GM18517 (cell line): ENCODE data around the gene LRRK1.

Experiments
- ATAC-seq: cut with Tn5 transposase; IDR thresholded peaks from one replicate; pipeline ENCODE4 v1.9.1; 2021; ENCODE audit warnings: mild to moderate bottlenecking, moderate library complexity; ENCODE audit not compliant: unreplicated experiment

Gene LRRK1

GRCh38 chr15:101036189-101036588, 117.0 kb downstream of the LRRK1 start:
- ATAC-seq = no peak

GRCh38 chr15:101037090-101037830, 118.1 kb downstream of the LRRK1 start:
- ATAC-seq = no peak

GRCh38 chr15:101038327-101039003, 119.3 kb downstream of the LRRK1 start:
- no peak for ATAC-seq

GRCh38 chr15:101039461-101039860, 120.3 kb downstream of the LRRK1 start:
- no peak for ATAC-seq

GRCh38 chr15:101042320-101042719, 123.2 kb downstream of the LRRK1 start:
- ATAC-seq = no peak

- ATAC-seq = no peak
These were observed 123.9 kb downstream of the LRRK1 start for GRCh38 chr15:101043011-101043410.

GRCh38 chr15:101043911-101044624, 124.9 kb downstream of the LRRK1 start:
- ATAC-seq = no peak

GRCh38 chr15:101044625-101045235, 125.6 kb downstream of the LRRK1 start:
- no peak for ATAC-seq

GRCh38 chr15:101045236-101045646, 126.1 kb downstream of the LRRK1 start:
- ATAC-seq = no peak

GRCh38 chr15:101045835-101046691, 126.9 kb downstream of the LRRK1 start:
- no peak for ATAC-seq

- ATAC-seq = no peak
These were observed 127.7 kb downstream of the LRRK1 start for GRCh38 chr15:101046826-101047225.

GRCh38 chr15:101047301-101047781, 128.2 kb downstream of the LRRK1 start:
- ATAC-seq = no peak

GRCh38 chr15:101048176-101048575, 129.0 kb downstream of the LRRK1 start:
- no peak for ATAC-seq

- ATAC-seq = no peak
These were observed 129.4 kb downstream of the LRRK1 start for GRCh38 chr15:101048581-101049030.

- ATAC-seq = no peak
These were observed 130.1 kb downstream of the LRRK1 start for GRCh38 chr15:101049282-101049681.

- no peak for ATAC-seq
These were observed 130.9 kb downstream of the LRRK1 start for GRCh38 chr15:101049856-101050622.

- no peak for ATAC-seq
These were observed 131.6 kb downstream of the LRRK1 start for GRCh38 chr15:101050623-101051290.

- no peak for ATAC-seq
These were observed 132.3 kb downstream of the LRRK1 start for GRCh38 chr15:101051291-101052030.
